Activated B cell treated with CpG ODN at 0.5 μM for 24 hours (primary cell): ENCODE data around the gene LCN1. TPM values are rescaled to one million over a fixed set of nuclear protein-coding genes. Genes with fewer than 3 reads are reported as not detected.
A peak's percentile ranks its signal among the peaks of the same experiment; 100 is the strongest.

ENCODE experiments used
- ATAC-seq: fragments of 200-7000 bp; cut with Tn5 transposase; one replicate; pipeline ENCODE4 v1.10.0; 2021; ENCODE audit warnings: low read depth, mild to moderate bottlenecking, moderate library complexity
- CTCF ChIA-PET: fragments of 350-600 bp; sonication (Branson Sonifier 250); formaldehyde crosslinking; loops from one replicate; lab custom pipeline; 2021; ENCODE audit warnings: antibody characterized with exemption; lab: Charles Lee
- POLR2A ChIA-PET: fragments of 350-600 bp; sonication (Branson Sonifier 250); formaldehyde crosslinking; loops from one replicate; lab custom pipeline; 2021; ENCODE audit warnings: antibody characterized with exemption; lab: Charles Lee
- DNase-seq: peaks from one replicate; pipeline ENCODE4 v3.0.0; 2022
- H3K27ac Mint-ChIP-seq: one replicate; pipeline ENCODE4 v1.8.0; 2020; ENCODE audit warnings: mixed read lengths
- H3K27me3 Mint-ChIP-seq: one replicate; pipeline ENCODE4 v1.8.0; 2021; ENCODE audit warnings: mixed read lengths
- H3K36me3 Mint-ChIP-seq: one replicate; pipeline ENCODE4 v1.8.0; 2021; ENCODE audit warnings: low read depth, mixed read lengths
- H3K4me1 Mint-ChIP-seq: one replicate; pipeline ENCODE4 v1.8.0; 2021; ENCODE audit warnings: mixed read lengths
- H3K4me3 Mint-ChIP-seq: one replicate; pipeline ENCODE4 v1.8.0; 2020; ENCODE audit warnings: mild to moderate bottlenecking, mixed read lengths
- H3K9me3 Mint-ChIP-seq: one replicate; pipeline ENCODE4 v1.8.0; 2020; ENCODE audit warnings: mixed read lengths
- CTCF ChIP-seq: fragments of 200-600 bp; IDR thresholded peaks from one replicate; pipeline ENCODE4 v1.8.0; 2022; ENCODE audit warnings: antibody characterized with exemption, mild to moderate bottlenecking
- intact Hi-C: fragments of 100-400 bp; cut with micrococcal nuclease; formaldehyde crosslinking; loops from one replicate; pipeline ENCODE4 v1.15.1; 2024
- total RNA-seq: library from RNA; stranded (reverse); gene quantifications from 2 replicates; pipeline ENCODE4 v1.2.3, GENCODE V29; 2022

Gene LCN1
- total RNA-seq, 1 donor from 2014 or later, result not detected

GRCh38 chr9:135476561-135477355 is 44.5 kb upstream of the LCN1 start:
- H3K4me3 Mint-ChIP-seq, result no peak overlapping the region
- intact Hi-C loops, result no loop called here
- no peaks in the 10 kb centered on the region for H3K9me3 Mint-ChIP-seq
- peaks cover 6% of the 10 kb centered on the region for H3K27me3 Mint-ChIP-seq
- ATAC-seq (no peak), DNase-seq (no peak)
- POLR2A ChIA-PET, result no interaction called here
- TF ChIP-seq CTCF, result no peak
- peaks cover 8% of the 10 kb centered on the region for H3K4me1 Mint-ChIP-seq
- CTCF ChIA-PET, result no interaction called here
- H3K27ac Mint-ChIP-seq, result no peak overlapping the region
- peaks cover 2% of the 10 kb centered on the region for H3K36me3 Mint-ChIP-seq

GRCh38 chr9:135478191-135478590 is 43.0 kb upstream of the LCN1 start:
- H3K4me3 Mint-ChIP-seq, result peak overlapping the region; percentile 91
- intact Hi-C loops, result no loop called here
- TF ChIP-seq CTCF, result no peak
- ChIA-PET POLR2A (no interaction called here), CTCF (no interaction called here)
- H3K36me3 Mint-ChIP-seq, result peaks cover 2% of the 10 kb centered on the region
- H3K27ac Mint-ChIP-seq, result no peak overlapping the region
- no peak for DNase-seq
- no peaks in the 10 kb centered on the region for H3K9me3 Mint-ChIP-seq
- no peak for ATAC-seq
- no peaks in the 10 kb centered on the region for H3K27me3 Mint-ChIP-seq
- peaks cover 10% of the 10 kb centered on the region for H3K4me1 Mint-ChIP-seq

- no peak for TF ChIP-seq CTCF
- Mint-ChIP-seq H3K27me3 (peaks cover 2% of the 10 kb centered on the region), H3K4me1 (peaks cover 10% of the 10 kb centered on the region), H3K36me3 (peaks cover 2% of the 10 kb centered on the region), H3K4me3 (peak overlapping the region; percentile 91), H3K9me3 (no peaks in the 10 kb centered on the region), H3K27ac (peak overlapping the region; percentile 77)
- ChIA-PET POLR2A (interaction anchor here (0.5 kb wide), 1 partner anchor 1988 kb away, joined by 3 read pairs; no protein-coding TSS in a partner anchor), CTCF (no interaction called here)
- peak; percentile 45 for ATAC-seq
- peak; percentile 25 for DNase-seq
- intact Hi-C loops, result no loop called here
Measured at GRCh38 chr9:135478829-135479468, 42.3 kb upstream of the LCN1 start.

GRCh38 chr9:135479469-135480052 is 41.7 kb upstream of the LCN1 start, which contains the start of gene PPP1R26:
PPP1R26 (plus strand) TSS chr9:135479782; CDS start chr9:135484511, 4,729 bp downstream.
- H3K9me3 Mint-ChIP-seq, result no peaks in the 10 kb centered on the region

More at GRCh38 chr9:135479469-135480052, 41.7 kb upstream of the LCN1 start, which contains the start of gene PPP1R26:
- ChIA-PET POLR2A (no interaction called here), CTCF (interaction anchor here (0.8 kb wide), 1 partner anchor 25 kb away, joined by 3 read pairs; no protein-coding TSS in a partner anchor)
- Mint-ChIP-seq H3K36me3 (peaks cover 2% of the 10 kb centered on the region), H3K27me3 (peaks cover 2% of the 10 kb centered on the region), H3K27ac (peak within 1 kb of the TSS; percentile 77), H3K4me1 (peaks cover 10% of the 10 kb centered on the region), H3K4me3 (peak within 1 kb of the TSS; percentile 91)
- ATAC-seq (peak; percentile 28), DNase-seq (no peak)
- TF ChIP-seq CTCF, result no peak
- intact Hi-C loops, result loop anchor here (1.0 kb wide), 1 partner anchor 21 kb away; the partner anchor contains the start of gene MRPS2
